Sciatic nerve (tissue), 2 donors: ENCODE results near the gene TANK. TPM values are rescaled to one million over a fixed set of nuclear protein-coding genes. Genes with fewer than 3 reads are reported as not detected.
"Not testable (repeated sequence)": the region's sequence is repeated elsewhere in the genome, so short reads cannot be mapped to it uniquely, and the experiment has no call there.

Source experiments
- ATAC-seq: fragments of 200-7000 bp; cut with Tn5 transposase; one replicate; pipeline ENCODE4 v1.9.1; 2020; ENCODE audit warnings: mild to moderate bottlenecking, moderate library complexity
- DNase-seq: peaks from one replicate; pipeline ENCODE4 v3.0.0-alpha.2; 2020; ENCODE audit warnings: low spot score
- intact Hi-C: fragments of 100-400 bp; cut with DNase I; formaldehyde crosslinking; loops from one replicate; pipeline ENCODE4 v1.14.2; 2022
- total RNA-seq: library from RNA; stranded (reverse); fragmentation: NEBNext Ultra II Directional; extraction: Animal tissue kit (Norgen Biotek cat#: 25700); gene quantifications from one replicate; pipeline ENCODE4 v1.2.1, GENCODE V29; 2021
- donor health status: DM: no; HTN: no; CAD: no.
- donor health status: DM: no; HTN: no; CAD: no.

The TANK gene
- total RNA-seq, 1 donor from 2014 or later = 71.3 TPM

DNA sequence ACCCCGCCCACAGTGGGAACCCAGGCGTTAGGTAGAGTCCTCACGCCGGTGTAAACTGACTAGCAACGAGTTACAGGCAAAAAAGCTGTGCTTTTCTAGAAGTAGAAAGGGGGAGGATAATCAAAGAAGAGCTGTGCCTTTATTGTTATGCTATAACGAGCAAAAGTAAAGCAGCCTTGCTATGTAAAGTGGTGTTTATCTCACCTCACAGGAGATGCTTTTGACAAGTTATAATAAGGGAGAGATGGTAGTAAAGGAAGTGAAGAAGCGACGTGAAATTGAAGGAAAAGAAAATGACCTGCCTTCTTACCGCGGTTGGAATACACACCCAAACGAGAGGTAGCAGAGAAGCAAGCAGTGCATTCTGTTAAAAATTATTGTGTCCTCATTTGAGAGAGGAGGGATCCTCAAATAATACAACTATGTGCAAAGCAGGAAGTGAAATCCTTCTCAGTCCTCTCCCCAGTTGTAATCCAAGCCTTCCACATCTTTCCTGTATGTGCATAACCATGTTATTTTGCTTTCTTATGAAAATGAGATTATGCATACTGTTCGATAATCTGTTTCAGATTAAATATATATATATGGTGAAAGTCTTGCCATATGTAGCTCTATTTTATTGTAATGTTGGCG is 962 bp downstream of the TANK start:
- DNase-seq = no peak
- no peak for ATAC-seq
- intact Hi-C loops = no loop called here

DNA sequence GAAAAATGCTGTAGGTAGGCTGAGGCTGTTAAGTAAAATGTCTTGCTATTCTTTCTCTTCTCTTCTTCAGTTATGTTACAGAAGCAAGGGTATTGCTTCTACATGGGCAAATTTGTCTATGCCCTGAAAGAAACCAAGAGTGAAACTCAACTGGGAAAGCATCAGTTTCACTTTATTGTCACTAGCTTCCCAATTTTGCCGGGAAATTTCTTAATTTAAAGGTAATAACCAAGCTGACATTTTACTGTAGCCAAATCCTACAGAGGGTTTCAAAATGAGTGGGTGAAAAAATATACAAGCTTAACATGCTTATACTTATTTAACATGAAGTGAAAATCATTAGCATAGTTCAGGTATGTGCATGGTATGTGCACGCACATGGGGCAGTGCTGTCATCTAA is 3.2 kb downstream of the TANK start:
- intact Hi-C loops = no loop called here
- ATAC-seq (no peak), DNase-seq (no peak)

DNA sequence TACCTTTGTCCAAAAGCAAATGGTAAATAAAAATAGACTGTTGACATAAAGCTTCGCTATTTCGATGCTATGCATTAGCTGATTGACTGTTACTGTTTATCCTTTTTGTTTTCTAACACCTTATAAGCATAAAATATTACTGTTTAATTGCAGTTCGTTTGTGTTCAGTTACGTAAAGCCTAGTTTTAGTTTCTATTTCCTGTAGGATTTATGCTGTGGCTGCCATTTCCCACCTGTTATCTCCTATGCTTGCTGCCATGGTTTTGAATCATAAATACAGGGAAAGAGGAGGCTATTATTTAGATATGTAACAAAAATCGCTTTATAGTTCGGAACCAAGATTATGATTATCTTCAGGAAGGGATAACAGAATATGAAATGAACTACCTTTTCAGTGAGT is 3.9 kb downstream of the TANK start:
- ATAC-seq (no peak), DNase-seq (no peak)
- intact Hi-C loops = no loop called here

DNA sequence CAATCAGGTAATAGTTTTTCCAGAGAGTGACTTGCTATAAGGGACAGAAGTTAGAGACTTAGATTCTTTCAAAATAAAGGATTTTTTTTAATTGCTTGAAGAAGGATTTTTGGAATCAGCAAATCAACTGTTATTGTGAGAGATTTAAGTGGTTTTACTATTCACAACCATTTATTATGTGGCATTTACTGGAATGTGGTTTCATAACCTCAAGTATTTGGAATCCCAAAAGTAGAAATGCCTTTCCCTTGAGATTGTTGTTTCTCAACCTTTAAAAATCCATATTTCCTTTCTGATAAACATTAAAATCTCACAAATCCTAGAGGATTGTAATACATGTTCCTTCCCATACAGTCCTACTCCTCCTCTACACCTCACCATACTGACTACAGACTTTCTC is 5.0 kb downstream of the TANK start:
- DNase-seq = no peak
- intact Hi-C loops = no loop called here
- no peak for ATAC-seq

DNA sequence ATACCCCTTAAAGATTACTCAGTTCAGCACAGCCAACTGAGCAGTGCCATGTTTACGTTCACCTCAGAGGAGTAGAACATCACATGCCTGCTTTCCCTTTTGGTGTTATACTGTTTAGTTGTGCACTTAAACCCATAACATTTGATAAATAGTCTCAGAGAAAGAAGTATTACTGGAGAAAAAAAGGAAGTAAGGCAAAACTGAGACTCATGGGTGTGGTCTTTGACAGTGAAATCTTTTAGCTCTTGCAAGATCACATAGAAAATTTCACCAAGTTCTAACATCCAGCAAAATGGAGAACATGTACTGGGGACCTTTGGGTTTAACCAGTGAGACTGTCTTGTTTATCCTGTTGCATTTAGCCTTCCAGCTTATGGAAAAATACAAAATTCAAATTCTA is 5.6 kb downstream of the TANK start:
- no peak for DNase-seq
- ATAC-seq = no peak
- intact Hi-C loops = no loop called here

DNA sequence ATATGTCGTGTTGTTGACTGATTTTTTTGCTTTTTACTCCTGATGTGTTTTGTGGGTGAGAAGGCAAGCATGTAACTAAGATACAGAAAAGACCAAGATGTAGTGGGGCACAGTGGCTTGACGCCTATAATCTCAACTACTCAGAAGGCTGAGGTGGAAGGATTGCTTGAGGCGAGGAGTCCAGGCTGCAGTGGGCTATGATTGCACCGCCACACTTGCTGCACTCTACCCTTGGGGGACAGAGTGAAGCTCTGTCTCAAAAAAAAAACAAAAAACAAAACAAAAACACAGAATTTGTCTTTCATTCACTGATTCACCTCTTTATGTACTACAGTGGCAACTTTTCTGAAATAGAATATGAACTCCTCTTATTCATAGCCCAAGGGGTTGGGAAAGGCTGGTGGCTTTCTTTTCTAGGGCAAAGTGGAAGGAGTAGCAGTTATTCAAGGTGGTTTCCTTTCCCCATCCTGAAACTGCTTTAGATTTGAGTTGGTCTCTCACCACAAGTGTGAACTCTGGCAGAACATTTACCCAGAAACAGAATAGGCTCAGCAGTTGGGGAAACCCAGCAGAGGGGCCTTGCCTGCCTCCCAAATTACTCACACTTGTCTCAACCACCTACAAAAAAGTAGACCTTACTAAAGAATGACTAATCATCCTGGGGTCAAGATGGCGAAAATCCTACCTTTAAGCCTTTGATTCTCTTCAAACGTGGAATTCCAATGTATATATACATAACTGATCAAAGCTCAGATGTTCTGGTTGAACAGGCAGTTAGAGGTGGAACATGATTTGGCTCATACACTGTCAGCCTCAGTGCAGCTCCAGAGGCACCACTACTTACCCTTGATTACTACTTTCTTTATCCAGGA is 6.5 kb downstream of the TANK start:
- intact Hi-C loops = no loop called here
- no peak for ATAC-seq

DNA sequence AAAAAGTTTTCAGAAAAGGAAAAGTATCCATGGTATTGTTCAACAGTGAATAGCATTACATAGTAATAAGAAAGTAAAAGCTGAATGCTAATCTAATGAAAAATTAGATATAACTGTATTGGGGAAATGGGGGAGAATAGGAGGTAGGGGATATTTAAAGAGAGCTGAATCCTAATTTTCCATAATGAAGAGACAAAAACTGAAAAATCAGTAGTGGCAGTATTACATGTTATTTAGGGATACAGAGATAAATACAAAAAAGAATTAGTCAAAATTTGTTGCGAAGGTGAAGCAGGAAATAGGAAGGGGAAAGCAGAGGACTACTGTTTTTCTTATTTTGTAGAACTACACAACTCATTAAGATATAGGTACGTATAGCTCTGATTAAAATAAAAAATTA is 9.1 kb downstream of the TANK start:
- ATAC-seq (no peak), DNase-seq (no peak)
- intact Hi-C loops = no loop called here

More for the DNA sequence above, 6.5 kb downstream of the TANK start:
- DNase-seq = no peak

DNA sequence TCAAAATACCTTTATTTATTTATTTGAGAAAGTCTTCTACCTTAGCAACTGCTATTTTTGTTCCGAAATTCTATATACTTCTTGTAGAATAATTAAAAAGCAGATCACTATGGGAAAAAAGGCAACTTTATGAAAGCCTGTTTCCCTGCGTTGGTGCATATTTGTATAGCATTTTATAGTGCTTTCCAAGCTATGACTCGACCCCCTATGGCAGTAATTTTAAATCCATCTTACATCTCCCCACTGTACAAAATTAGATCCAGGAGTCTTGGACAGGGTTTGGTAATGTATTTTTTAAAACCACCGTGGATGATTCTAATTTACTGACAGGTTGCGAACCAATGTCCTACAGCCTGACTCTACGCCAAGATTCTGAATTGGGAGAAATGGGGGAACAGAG is 10.1 kb downstream of the TANK start:
- intact Hi-C loops = no loop called here
- no peak for DNase-seq
- no peak for ATAC-seq

DNA sequence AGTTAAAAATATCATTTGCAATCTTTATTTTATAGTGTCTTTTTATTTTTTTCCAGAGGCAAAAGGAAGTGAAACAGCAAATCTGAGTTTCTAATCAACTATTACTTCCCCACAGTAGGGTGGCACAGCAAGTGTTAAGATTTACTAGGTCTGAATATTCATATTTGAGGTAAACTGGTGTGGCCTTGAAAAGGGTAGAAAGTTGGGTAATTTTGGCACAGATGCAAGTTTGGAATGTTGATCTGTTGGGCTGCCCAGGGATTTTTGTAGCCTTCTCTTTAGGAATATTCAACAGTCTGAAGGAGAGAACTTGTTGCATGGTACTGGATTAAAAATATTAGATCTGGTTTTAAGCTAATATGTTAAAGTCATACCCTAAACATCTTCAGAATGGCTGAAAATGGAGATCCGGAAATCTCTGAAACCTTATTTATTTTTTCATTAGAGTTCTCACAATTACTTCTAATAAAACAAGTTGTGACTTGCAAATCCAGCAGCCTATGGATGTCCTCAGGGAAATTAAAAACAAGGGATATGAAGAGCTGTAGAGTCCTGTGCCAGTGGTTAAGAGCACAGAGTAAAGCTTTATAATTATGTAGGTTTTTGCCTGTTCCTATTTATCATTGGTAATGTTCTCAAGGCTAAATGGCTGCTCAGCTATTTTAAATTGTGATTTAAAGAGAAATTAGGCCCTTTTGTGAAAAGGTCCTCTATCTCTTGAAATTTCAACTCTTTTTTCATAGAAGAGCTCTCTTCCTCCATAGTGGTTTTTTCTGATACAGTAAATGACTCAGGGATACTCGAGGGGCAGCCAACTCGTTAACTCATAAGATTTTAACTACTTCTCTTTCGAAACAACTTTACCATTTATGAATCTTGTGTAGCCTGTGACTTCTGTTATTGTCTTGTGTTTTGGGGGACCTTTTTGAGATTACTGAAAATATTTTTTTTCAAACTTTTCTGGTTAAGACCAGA is 11.0 kb downstream of the TANK start:
- DNase-seq (no peak), ATAC-seq (no peak)
- intact Hi-C loops = no loop called here

DNA sequence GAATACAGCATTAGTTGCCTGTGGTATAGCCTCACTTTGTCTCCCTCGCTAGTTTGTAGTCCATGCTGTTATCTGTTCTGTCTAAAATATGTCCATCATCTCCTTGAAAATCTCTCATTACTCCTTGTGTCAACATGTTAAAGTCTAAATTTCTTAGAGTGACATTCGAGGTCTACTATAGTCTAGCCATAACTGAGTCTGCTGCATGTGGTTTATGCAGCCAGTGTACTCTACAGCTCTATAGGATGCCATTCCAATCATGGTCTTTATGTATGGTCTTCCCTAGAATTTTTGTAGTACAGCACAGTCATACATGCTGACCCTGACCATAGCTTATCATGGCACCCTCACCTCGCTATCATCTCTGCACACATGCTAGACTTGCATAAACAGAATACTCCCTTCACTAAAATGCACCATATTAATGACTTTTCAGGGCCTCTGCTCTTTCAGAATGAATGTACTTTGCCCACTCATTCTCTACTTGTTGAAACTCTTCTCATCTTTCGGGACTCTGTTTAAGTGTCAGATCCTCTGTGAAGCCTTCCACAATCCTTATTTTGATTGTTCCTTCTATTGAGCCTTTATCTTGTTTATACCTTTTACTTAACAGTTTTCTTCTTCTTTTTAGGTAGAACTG is 12.8 kb downstream of the TANK start:
- ATAC-seq (no peak), DNase-seq (no peak)
- intact Hi-C loops = no loop called here

DNA sequence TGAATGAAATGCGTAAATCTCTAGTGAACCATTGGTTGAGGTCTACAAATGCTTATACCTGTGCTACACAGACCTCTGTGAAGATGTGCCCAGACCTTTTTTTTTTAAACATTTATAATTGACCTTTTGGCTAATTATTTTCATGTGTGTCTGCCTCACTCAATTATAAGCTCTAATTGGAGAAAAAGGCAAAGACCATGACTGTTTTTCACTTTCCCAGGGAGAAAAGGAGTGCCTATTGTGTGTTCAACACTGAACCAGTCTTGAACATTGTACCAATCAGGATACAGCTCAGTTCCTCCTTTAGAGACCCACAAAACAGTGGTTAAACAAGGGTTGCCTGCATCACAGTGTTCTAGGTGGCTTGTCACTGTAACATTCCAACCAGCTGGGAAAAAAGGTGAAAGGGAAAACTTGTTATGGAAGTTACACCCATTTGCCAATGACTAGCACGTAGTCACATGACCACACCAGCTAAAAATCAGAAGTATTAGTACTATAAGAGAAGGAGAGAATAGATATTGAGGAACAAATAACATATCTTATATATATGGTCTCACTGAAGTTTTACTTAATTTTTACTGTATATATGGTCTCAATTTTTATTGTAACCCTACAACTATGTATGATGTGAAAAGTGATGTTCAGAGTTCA is 13.4 kb downstream of the TANK start:
- DNase-seq (no peak), ATAC-seq (no peak)
- intact Hi-C loops = no loop called here

DNA sequence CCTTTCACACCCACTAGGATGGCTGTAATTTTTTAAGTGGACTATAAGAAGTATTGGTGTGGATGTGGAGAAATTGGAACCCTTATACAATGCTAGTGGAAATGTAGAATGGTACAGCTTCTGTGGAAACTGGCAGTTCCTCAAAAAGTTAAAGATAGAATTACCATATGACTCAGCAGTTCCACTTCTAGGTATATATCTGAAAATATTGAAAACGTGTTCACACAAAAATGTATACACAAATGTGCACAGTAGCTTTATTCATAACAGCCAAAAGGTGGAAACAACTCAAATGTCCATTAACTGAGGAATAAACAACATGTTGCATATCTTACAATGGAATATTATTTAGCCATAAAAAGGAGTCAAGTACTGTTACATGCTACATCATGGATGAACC is 17.7 kb downstream of the TANK start:
- no peak for ATAC-seq
- DNase-seq = no peak
- intact Hi-C loops = no loop called here

DNA sequence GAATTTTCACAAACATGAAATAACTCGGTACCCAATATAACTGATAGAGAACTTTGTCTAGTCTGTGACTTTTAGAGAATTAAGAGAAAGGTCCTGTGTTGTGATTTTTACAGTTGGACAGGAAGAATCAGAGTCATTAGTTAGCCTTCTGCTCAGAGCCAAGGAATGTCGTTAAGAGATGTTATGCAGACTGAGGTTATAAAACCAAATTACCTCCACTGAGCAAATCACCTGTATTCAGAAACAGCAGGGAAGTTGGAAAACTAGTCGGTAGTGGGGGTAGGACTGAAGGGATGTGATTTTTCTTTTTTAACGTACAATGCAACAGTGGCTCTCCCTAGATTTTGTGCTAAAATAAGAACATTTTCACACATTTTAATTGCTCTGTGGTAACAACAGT is 18.5 kb downstream of the TANK start:
- DNase-seq (no peak), ATAC-seq (no peak)
- intact Hi-C loops = no loop called here

DNA sequence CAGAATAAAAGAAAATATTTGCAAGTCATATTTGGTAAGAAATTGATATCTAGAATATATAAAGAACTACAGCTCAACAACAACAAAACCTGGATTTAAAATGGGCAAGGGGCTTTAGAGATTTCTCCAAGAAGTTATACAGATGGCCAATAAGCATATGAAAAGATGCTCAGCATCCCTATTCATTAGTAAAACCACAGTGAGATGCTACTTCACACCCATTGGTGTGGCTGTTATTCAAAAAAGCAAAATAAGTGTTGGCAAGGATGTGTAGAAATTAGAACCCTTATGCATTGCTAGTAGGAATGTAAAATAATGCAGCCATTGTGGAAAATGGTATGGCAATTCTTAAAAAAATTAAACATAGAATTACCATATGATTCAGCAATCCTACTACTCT is 29.8 kb downstream of the TANK start:
- DNase-seq = no peak
- intact Hi-C loops = no loop called here
- ATAC-seq = no peak

DNA sequence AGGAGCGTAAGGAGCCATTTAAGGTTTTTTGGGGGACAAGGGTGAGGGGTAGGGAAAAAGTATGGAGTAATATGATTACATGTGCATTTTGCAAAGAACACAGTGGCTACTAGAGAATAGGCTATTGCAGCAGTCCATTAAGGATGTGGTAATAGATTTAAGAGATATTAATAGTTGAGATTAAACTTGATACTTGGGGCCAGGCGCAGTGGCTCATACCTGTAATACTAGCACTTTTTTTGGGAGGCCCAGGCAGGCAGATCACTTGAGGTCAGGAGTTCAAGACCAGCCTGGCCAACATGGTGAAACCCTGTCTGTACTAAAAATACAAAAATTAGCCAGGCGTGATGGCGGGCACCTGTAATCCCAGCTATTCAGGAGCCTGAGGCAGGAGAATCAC is 35.4 kb downstream of the TANK start:
- intact Hi-C loops, DNase-seq, ATAC-seq: not testable (repeated sequence)

DNA sequence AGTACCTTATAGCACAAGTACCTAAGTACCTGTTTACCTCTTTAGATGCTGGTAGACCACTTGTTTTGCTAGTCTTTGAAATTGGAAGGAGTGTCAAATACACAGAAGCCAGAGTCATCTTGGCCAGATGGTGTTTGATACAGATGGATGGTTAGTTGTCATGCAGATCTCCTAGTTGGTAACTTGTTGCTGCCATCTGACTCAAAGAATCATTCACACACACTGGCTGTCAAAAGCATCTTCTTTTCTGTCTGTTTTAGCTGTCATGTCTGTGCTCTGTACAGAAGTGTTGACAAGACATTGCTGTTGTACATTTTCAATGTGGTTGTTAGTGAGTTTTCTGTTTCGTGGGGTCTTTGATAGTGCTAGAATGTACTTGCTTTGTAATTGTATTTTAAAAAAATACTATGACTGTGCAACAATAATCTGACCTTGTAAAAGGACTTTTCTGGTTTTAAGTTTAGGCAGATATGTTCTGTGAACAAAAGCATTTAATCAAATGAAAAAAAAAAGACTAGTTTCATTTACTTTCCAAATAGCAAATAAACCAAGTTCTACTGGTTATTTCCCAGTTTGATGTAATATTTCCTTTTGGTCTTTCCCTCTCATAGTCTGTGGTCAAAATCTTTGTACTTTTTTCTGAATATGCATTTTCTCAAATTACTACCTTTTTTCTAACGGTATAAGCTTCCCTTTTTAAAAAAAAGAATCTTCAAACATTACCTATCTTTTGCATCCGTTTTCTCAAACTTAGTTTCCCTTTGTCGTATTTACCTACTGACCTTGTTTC is 39.9 kb downstream of the TANK start:
- DNase-seq (no peak), ATAC-seq (no peak)
- intact Hi-C loops = no loop called here

DNA sequence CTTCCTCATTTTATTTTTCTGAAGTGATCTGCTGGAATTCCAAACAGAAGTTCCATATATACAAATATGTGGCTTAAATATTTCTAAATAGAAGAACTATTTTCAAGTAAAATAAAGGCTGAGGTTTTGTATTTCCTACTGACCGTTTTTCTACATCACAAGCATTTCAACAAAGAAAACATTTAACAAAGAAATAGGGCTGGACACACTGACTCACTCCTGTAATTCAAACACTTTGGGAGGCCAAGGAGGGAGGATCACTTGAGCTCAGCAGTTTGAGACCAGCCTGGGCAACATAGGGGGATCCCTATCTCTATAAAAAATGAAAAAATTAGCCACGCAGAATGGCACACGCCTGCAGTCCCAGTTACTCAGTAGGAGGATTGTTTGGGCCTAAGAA is 44.6 kb downstream of the TANK start:
- ATAC-seq (no peak), DNase-seq (no peak)
- intact Hi-C loops = no loop called here

DNA sequence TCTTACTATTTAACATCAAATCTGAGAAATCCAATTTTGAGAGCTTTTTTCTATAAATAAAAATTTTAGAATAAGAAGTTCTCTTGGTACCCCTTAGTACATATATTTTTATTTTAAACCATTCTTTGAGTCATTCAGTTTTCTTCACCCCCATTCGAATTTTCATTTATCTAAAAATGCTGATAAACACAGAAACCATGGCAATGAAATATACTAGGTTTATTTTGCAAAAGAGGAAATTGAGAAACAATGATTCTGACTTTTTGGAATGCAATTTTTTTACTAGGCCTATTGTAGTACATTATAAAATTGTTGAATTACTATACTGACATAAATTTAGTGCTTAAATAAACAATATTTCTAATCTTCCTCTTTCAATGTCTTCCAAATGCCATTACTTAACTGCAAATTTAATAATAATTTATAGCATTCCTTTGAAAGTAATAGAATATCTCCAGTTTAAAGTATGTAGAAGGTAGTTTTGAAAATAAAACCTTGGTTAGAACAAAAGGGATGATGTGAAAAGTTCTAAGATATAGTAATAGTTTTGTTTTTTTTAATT is 46.3 kb downstream of the TANK start:
- ATAC-seq (no peak), DNase-seq (no peak)
- intact Hi-C loops = no loop called here
